ENCODE measurements around the gene ZCWPW2.
A peak's percentile ranks its signal among the peaks of the same experiment; 100 is the strongest.

Gene ZCWPW2

DNA sequence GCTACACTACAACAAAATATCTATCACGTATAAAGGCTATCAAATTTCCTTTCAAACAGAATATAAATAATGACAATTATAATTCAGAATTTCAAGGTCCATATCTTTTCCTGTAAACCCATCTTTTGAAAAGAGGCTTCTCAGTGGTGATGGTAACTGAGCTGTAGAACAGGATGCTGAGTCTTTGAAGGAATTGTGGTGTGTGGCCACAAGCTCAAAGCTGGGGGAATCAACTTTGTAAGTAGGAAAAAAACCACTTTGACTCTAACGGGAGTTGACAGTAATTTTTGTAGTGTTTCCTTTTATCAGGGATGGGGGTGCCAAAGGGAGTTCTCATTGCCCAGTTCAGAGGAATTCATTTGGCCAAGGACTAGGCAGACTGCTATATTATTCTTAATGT lies 13.3 kb upstream of the ZCWPW2 start:
- H3K9me3 ChIP-seq (ENCODE audit: control insufficient read depth, insufficient read depth, low read length), result no peaks in the 10 kb centered on the region
- no peak overlapping the region for H3K9ac ChIP-seq (ENCODE audit: low read depth, low read length)
- H3K36me3 ChIP-seq (ENCODE audit: insufficient read depth, low read length), result 0 out of 2 replicates have a peak, but pooled peaks cover 2% of the 10 kb centered on the region
- H3K4me1 ChIP-seq (ENCODE audit: insufficient read depth, low read length), result no peaks in the 10 kb centered on the region

DNA sequence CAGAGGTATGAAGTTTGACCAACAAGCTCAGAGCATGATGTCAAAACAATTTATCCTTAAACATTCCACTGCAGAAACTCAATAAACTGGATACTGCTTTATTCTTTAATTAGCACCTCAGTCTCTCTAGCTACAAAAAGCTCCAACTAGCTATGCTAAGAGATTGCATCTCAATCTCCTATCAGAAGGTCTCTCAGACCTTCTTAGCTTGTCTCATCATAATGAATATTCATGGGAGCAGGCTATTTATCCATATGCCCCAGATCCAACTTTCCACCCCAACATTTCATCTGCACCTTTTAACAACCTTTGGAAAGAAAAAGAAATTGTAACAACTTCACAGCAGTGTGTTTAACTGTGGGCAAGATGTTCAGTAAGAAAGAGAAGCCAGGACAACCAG lies 11.3 kb upstream of the ZCWPW2 start:
- no peak overlapping the region for H3K9ac ChIP-seq (ENCODE audit: low read depth, low read length)
- H3K9me3 ChIP-seq (ENCODE audit: control insufficient read depth, insufficient read depth, low read length), result no peaks in the 10 kb centered on the region
- H3K4me1 ChIP-seq (ENCODE audit: insufficient read depth, low read length), result no peaks in the 10 kb centered on the region
- 0 out of 2 replicates have a peak, but pooled peaks cover 2% of the 10 kb centered on the region for H3K36me3 ChIP-seq (ENCODE audit: insufficient read depth, low read length)

DNA sequence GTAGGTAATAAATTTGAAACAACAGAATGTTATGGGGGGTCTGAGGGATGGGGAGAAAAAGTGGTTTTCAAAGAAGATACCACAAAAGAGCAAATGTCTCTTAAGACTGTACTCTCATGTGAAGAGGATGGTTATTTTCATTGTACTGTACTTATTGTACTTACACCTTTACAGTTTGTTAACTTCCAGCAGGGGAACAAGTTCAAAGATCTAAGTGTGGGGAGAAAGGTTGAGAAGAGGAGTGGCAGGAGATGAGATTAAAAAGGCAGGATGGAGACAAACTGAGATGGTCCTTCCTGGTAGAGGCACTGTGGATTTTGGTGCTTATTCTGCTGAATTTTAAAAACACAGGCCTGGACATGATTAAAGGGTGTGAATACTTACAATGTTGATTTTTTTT lies 5.4 kb upstream of the ZCWPW2 start:
- H3K36me3 ChIP-seq (ENCODE audit: insufficient read depth, low read length), result no peaks in the 10 kb centered on the region
- 0 out of 2 replicates have a peak, but pooled peaks cover 3% of the 10 kb centered on the region for H3K4me1 ChIP-seq (ENCODE audit: insufficient read depth, low read length)
- H3K9ac ChIP-seq (ENCODE audit: low read depth, low read length), result no peak overlapping the region
- H3K9me3 ChIP-seq (ENCODE audit: control insufficient read depth, insufficient read depth, low read length), result no peaks in the 10 kb centered on the region

DNA sequence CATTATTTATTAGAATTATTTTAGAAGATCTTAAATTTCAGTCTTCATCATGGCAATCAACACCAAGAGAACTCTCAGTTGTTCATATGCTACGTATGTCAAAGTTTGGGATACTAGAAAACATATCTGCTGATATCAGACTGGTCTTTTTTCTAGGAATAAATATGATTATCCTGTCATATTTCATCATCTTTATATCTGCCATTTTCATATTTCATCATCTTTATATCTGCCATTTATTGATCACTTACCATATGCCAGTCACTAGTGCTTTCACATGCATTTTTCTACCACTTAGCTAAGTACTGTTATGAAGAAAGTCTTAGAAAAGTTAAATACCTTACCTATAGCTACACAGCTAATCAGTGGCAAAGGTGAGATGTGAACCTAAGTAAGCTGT lies 2.8 kb upstream of the ZCWPW2 start:
- H3K9ac ChIP-seq (ENCODE audit: low read depth, low read length), result no peak overlapping the region
- H3K4me1 ChIP-seq (ENCODE audit: insufficient read depth, low read length), result 0 out of 2 replicates have a peak, but pooled peaks cover 3% of the 10 kb centered on the region
- no peaks in the 10 kb centered on the region for H3K36me3 ChIP-seq (ENCODE audit: insufficient read depth, low read length)
- H3K9me3 ChIP-seq (ENCODE audit: control insufficient read depth, insufficient read depth, low read length), result no peaks in the 10 kb centered on the region

DNA sequence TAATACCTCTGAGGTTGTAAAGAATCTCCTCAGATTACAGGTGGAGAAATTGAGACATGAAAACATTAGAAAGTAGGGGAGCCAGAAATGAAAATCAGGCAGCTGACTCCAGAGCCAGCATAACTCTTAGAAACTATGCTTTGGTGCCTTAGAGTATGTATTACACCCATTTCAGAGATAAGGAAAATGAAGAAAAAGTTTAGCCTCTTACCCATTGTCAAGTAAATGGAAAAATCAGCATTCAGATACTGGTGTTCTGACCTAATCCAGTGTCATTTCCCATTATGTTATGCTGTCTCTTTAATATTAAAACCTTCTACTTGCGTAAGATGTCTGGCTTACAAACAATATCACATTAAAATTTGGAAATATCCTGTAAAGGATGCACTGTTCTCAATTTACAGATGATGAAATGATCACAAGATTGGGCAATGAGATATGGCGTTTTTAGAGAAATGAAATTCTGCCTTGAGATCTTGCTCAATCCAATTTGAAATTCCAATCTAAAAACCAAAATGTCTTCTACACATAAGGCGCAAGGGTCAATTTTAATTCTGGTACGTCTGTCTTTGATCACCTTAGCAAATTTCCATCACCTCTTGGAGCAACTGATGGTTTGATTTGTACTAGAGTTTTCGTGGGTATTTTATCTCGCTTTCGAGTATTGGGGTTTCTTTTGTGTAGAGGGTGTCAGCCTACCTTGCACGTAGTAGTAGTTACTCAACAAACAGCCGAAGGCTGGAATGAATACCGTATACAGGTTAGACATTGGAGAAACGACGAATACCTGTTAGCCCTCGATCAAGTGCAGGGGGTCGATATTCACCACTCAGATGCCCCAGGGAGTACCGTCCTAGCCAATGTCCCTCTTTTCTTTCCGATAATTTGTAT lies 902 bp upstream of the ZCWPW2 start:
- Histone ChIP-seq H3K4me1 (ENCODE audit: insufficient read depth, low read length) (0 out of 2 replicates have a peak, but pooled peaks cover 3% of the 10 kb centered on the region), H3K9ac (ENCODE audit: low read depth, low read length) (peak overlapping the region; percentile 94), H3K9me3 (ENCODE audit: control insufficient read depth, insufficient read depth, low read length) (no peaks in the 10 kb centered on the region), H3K36me3 (ENCODE audit: insufficient read depth, low read length) (no peaks in the 10 kb centered on the region)

DNA sequence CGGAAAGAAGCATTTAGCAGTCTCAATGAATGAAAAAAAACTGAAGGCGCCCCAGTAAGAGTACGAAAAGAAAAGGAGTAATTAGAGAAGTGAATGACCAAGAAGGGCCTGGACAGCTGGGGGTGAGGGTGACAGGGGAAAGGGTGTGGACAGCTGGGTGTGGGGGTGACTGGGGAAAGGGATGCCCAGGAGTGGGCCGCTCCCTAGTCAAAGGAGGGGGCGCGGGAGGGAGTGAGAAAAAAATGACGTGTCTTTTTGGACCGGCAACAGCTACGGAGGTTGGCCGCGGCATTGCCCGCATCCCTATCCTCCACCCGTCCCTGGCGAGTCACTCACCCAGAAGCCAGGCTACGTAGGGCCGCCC lies 274 bp upstream of the ZCWPW2 start:
- Histone ChIP-seq H3K36me3 (ENCODE audit: insufficient read depth, low read length) (no peaks in the 10 kb centered on the region), H3K9me3 (ENCODE audit: control insufficient read depth, insufficient read depth, low read length) (no peaks in the 10 kb centered on the region), H3K4me1 (ENCODE audit: insufficient read depth, low read length) (0 out of 2 replicates have a peak, but pooled peaks cover 3% of the 10 kb centered on the region), H3K9ac (ENCODE audit: low read depth, low read length) (peak overlapping the region; percentile 94)

DNA sequence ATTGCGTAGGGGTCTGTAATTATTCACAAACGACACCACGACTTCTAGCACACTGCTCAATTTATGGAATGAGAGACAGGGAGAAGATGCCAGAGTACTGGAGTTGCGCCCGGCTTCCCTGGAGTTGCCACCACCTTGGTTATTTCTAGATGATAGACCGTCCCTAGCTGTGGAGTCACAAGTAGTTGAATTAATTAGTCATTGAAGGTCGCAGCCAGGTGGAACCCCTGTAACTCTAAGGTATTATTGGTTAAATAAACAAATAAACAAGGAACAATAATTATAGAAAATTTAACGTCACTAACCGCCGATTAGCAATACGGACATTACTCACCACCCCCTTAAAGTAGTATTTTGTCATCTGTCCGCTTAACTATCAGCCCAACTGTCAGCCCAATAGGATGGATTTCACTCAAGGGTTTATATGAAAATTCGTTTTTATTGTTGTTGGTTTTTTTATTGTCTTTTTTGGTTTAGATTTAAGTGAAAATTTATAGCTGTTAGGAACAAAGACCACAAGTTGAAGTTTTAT lies 1.0 kb downstream of the ZCWPW2 start:
- H3K36me3 ChIP-seq (ENCODE audit: insufficient read depth, low read length), result no peaks in the 10 kb centered on the region
- 0 out of 2 replicates have a peak, but pooled peaks cover 3% of the 10 kb centered on the region for H3K4me1 ChIP-seq (ENCODE audit: insufficient read depth, low read length)
- H3K9me3 ChIP-seq (ENCODE audit: control insufficient read depth, insufficient read depth, low read length), result no peaks in the 10 kb centered on the region
- peak overlapping the region; percentile 94 for H3K9ac ChIP-seq (ENCODE audit: low read depth, low read length)

DNA sequence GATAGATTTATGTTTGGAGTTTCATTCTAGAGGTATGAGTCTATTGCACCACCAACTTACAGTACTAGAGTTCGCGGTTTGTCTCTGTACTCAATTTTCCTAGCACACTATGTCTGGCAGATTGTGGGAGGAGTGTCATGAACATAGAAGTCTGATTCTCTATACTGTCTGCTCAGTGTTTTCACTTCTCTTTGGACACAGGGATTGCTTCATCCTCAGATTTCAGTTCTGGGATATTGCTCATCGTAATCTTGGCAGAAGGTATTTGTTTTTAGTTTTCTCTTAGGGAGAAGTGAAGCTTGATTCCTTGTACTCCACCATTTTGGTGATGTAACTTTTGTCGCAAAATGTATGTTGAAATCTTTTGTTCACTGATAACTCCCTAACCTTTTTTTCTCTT lies 27.9 kb downstream of the ZCWPW2 start:
- Histone ChIP-seq H3K36me3 (ENCODE audit: insufficient read depth, low read length) (no peaks in the 10 kb centered on the region), H3K9me3 (ENCODE audit: control insufficient read depth, insufficient read depth, low read length) (no peaks in the 10 kb centered on the region), H3K4me1 (ENCODE audit: insufficient read depth, low read length) (no peaks in the 10 kb centered on the region), H3K9ac (ENCODE audit: low read depth, low read length) (no peak overlapping the region)

DNA sequence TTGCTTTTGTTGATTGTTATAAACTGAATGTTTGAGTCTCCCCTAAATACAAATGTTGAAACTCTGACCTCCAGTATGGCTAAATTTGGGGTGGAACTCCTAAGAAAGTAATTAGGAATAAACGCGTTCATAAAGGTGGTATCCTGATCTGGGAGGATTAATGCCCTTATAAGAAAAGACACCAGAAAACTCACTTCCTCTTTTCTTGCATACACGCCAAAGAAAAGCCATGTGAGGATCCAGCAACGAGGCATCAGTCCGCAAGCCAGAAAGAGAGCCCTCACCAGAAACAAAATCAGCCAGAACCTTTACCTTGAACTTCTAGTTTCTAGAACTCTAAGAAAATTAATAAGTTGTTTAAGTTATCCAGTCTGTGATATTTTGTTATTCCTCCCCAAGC lies 37.5 kb downstream of the ZCWPW2 start:
- Histone ChIP-seq H3K36me3 (ENCODE audit: insufficient read depth, low read length) (no peaks in the 10 kb centered on the region; the same call in 1 of the 2 replicates), H3K9me3 (ENCODE audit: control insufficient read depth, insufficient read depth, low read length) (no peaks in the 10 kb centered on the region), H3K9ac (ENCODE audit: low read depth, low read length) (no peak overlapping the region), H3K4me1 (ENCODE audit: insufficient read depth, low read length) (no peaks in the 10 kb centered on the region)

DNA sequence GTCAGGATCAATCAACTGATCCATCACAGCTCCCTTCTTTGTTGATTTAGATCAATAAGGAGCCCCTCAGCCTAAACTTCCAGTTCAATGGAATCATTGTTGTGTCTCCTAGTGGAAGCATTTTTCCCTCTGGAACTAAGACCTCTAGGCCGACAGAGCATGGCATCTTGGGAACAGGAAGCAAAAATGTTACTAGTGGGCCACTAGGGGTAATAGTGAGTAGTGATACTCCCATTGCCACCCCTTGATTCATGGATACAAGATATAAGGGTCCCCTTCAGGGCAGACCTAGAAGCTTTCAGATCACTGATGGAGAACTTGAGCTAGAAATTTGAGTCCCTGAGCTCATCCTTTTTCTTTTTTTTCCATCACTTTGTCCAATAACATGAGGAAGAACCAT lies 40.5 kb downstream of the ZCWPW2 start:
- Histone ChIP-seq H3K36me3 (ENCODE audit: insufficient read depth, low read length) (no peaks in the 10 kb centered on the region; the same call in 1 of the 2 replicates), H3K4me1 (ENCODE audit: insufficient read depth, low read length) (no peaks in the 10 kb centered on the region), H3K9ac (ENCODE audit: low read depth, low read length) (no peak overlapping the region), H3K9me3 (ENCODE audit: control insufficient read depth, insufficient read depth, low read length) (no peaks in the 10 kb centered on the region)

DNA sequence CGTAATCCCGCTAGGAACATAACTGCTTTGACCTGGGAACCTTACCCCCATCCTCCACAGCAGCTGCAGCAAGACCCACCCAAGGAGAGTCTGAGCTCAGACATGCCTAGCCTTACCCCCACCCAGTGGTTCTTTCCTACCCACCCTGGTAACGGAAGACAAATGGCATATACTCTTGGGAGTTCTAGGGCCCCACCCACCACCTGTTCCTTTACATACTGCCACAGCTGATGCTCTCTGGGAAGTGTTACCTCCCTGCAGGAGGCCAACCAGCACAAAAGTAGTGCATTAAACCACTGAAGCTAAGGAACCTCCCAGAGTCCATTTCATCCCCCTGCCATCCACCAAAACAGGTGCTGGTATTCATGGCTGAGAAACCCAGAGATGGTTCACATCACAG lies 50.7 kb downstream of the ZCWPW2 start:
- Histone ChIP-seq H3K4me1 (ENCODE audit: insufficient read depth, low read length) (no peaks in the 10 kb centered on the region), H3K36me3 (ENCODE audit: insufficient read depth, low read length) (no peaks in the 10 kb centered on the region), H3K9ac (ENCODE audit: low read depth, low read length) (no peak overlapping the region), H3K9me3 (ENCODE audit: control insufficient read depth, insufficient read depth, low read length) (no peaks in the 10 kb centered on the region; the same call in 1 of the 2 replicates)

DNA sequence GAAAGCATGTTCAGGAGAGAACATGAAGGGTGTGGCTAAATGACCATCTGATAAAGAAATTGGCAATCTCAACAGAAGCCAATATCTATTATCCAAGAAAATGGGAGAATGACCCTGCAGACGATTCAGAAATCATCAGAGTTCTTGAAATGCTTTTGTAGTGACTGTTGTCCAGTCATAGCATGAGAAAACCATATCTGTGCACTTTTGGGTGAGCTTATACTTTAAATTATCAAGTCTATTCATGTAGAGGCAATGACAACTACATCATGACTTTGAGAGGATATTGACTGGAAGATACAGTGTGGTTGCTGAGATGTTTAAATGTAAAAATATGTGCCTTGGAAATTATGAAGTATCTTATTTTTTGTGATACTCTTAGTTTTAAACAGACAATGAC lies 57.7 kb downstream of the ZCWPW2 start:
- H3K4me1 ChIP-seq (ENCODE audit: insufficient read depth, low read length), result no peaks in the 10 kb centered on the region
- H3K36me3 ChIP-seq (ENCODE audit: insufficient read depth, low read length), result no peaks in the 10 kb centered on the region
- H3K9ac ChIP-seq (ENCODE audit: low read depth, low read length), result no peak overlapping the region
- H3K9me3 ChIP-seq (ENCODE audit: control insufficient read depth, insufficient read depth, low read length), result no peaks in the 10 kb centered on the region; the same call in 1 of the 2 replicates

DNA sequence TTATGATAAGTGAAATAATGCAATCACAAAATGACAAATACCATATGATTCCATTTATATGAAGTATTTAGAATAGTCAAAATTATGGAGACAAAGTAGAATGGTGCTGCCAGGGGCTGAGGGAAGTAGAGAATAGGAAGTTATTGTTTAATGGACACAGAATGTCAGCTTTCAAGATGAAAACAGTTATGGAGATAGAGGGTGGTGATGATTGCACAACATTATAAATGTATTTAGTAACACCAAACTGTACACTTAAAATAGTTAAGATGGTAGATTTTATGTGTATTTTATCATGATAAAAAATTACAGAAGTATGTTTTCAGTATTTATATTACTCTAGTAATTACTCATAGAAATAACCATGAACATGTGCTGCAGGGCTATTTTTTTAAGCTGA lies 100.9 kb downstream of the ZCWPW2 start:
- H3K4me1 ChIP-seq (ENCODE audit: insufficient read depth, low read length), result no peaks in the 10 kb centered on the region
- H3K9me3 ChIP-seq (ENCODE audit: control insufficient read depth, insufficient read depth, low read length), result no peaks in the 10 kb centered on the region
- H3K9ac ChIP-seq (ENCODE audit: low read depth, low read length), result no peak overlapping the region
- H3K36me3 ChIP-seq (ENCODE audit: insufficient read depth, low read length), result no peaks in the 10 kb centered on the region

DNA sequence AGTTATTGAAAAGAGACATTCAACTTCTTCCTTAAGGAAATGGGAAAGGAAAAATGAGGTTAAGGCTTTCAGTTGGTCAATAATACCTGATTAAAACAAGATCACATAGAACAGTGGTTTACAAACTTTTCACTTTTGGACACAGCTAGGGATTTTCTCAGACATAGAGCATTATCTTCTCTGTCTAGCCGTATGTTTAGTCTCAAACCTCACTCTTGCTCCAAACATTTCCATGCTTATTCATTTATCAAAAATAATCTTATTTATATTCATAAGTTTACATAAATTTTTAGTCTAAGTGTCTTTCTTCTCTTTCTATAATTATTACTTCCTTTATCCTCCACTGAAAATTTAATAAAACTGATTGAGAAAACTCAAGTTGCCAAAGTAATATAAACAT lies 114.3 kb downstream of the ZCWPW2 start:
- H3K9ac ChIP-seq (ENCODE audit: low read depth, low read length), result no peak overlapping the region
- no peaks in the 10 kb centered on the region for H3K9me3 ChIP-seq (ENCODE audit: control insufficient read depth, insufficient read depth, low read length)
- H3K36me3 ChIP-seq (ENCODE audit: insufficient read depth, low read length), result no peaks in the 10 kb centered on the region
- no peaks in the 10 kb centered on the region for H3K4me1 ChIP-seq (ENCODE audit: insufficient read depth, low read length)

DNA sequence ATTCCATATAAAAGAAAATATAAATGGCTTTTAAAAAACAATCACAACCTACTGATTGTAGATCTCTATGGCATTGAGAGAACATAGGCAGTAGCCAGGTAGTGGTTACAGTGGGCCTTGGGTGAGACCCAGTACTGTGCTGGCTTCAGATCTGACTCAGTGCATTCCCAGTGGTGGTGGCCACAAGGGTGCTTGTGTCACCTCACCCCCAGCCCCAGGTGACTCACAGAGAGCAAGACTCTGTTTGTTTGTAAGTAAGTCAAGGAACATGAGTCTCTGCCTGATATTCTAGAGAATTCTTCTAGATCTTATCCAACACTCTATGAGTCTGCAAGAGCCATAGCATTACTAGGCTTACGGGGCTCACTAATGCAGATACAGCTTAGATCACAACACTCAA lies 118.9 kb downstream of the ZCWPW2 start:
- Histone ChIP-seq H3K9me3 (ENCODE audit: control insufficient read depth, insufficient read depth, low read length) (no peaks in the 10 kb centered on the region), H3K9ac (ENCODE audit: low read depth, low read length) (no peak overlapping the region), H3K36me3 (ENCODE audit: insufficient read depth, low read length) (no peaks in the 10 kb centered on the region), H3K4me1 (ENCODE audit: insufficient read depth, low read length) (no peaks in the 10 kb centered on the region)
